ENCODE data around the gene PEMT. TPM values are rescaled to one million over a fixed set of nuclear protein-coding genes. Genes with fewer than 3 reads are reported as not detected.

PEMT gene
- total and polyA plus RNA-seq, 2 of the 8 experiments (the other 6 are each of a cell fraction or from before 2014, with no cell fraction given) = 42.0 to 118 TPM

DNA sequence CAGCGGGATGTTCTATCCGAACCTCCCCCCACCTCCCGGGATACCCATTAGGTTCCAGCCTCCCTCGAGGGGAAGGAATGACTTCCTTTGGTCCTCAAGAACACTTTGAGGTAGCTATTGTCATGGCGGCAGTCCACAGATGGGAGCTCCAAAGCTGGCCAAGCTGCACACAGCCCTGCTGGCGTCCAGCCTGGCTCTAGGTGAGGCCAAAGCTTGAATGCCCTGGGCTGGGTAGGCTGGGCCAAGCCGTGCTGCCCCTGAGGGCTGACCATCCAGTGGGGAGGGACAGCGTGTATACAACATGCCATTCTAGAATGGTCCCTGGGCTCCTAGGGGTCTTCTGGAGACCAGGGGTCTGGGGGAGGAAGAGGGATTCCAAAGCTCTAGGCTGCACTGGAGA lies 43.5 kb downstream of the PEMT start (continued):
- TF ChIP-seq, protein P1, sequence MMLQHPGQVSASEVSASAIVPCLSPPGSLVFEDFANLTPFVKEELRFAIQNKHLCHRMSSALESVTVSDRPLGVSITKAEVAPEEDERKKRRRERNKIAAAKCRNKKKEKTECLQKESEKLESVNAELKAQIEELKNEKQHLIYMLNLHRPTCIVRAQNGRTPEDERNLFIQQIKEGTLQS (IDR thresholded peaks at IDR 0.05; ENCODE audit: insufficient read depth, low read depth, low read length) = no peak
- TF ChIP-seq CEBPB (IDR thresholded peaks at IDR 0.05; ENCODE audit: low read depth, low read length) (no peak), RXRA (IDR thresholded peaks at IDR 0.05; ENCODE audit: insufficient read depth, low read depth, low read length) (no peak)
- TF ChIP-seq, protein P2, sequence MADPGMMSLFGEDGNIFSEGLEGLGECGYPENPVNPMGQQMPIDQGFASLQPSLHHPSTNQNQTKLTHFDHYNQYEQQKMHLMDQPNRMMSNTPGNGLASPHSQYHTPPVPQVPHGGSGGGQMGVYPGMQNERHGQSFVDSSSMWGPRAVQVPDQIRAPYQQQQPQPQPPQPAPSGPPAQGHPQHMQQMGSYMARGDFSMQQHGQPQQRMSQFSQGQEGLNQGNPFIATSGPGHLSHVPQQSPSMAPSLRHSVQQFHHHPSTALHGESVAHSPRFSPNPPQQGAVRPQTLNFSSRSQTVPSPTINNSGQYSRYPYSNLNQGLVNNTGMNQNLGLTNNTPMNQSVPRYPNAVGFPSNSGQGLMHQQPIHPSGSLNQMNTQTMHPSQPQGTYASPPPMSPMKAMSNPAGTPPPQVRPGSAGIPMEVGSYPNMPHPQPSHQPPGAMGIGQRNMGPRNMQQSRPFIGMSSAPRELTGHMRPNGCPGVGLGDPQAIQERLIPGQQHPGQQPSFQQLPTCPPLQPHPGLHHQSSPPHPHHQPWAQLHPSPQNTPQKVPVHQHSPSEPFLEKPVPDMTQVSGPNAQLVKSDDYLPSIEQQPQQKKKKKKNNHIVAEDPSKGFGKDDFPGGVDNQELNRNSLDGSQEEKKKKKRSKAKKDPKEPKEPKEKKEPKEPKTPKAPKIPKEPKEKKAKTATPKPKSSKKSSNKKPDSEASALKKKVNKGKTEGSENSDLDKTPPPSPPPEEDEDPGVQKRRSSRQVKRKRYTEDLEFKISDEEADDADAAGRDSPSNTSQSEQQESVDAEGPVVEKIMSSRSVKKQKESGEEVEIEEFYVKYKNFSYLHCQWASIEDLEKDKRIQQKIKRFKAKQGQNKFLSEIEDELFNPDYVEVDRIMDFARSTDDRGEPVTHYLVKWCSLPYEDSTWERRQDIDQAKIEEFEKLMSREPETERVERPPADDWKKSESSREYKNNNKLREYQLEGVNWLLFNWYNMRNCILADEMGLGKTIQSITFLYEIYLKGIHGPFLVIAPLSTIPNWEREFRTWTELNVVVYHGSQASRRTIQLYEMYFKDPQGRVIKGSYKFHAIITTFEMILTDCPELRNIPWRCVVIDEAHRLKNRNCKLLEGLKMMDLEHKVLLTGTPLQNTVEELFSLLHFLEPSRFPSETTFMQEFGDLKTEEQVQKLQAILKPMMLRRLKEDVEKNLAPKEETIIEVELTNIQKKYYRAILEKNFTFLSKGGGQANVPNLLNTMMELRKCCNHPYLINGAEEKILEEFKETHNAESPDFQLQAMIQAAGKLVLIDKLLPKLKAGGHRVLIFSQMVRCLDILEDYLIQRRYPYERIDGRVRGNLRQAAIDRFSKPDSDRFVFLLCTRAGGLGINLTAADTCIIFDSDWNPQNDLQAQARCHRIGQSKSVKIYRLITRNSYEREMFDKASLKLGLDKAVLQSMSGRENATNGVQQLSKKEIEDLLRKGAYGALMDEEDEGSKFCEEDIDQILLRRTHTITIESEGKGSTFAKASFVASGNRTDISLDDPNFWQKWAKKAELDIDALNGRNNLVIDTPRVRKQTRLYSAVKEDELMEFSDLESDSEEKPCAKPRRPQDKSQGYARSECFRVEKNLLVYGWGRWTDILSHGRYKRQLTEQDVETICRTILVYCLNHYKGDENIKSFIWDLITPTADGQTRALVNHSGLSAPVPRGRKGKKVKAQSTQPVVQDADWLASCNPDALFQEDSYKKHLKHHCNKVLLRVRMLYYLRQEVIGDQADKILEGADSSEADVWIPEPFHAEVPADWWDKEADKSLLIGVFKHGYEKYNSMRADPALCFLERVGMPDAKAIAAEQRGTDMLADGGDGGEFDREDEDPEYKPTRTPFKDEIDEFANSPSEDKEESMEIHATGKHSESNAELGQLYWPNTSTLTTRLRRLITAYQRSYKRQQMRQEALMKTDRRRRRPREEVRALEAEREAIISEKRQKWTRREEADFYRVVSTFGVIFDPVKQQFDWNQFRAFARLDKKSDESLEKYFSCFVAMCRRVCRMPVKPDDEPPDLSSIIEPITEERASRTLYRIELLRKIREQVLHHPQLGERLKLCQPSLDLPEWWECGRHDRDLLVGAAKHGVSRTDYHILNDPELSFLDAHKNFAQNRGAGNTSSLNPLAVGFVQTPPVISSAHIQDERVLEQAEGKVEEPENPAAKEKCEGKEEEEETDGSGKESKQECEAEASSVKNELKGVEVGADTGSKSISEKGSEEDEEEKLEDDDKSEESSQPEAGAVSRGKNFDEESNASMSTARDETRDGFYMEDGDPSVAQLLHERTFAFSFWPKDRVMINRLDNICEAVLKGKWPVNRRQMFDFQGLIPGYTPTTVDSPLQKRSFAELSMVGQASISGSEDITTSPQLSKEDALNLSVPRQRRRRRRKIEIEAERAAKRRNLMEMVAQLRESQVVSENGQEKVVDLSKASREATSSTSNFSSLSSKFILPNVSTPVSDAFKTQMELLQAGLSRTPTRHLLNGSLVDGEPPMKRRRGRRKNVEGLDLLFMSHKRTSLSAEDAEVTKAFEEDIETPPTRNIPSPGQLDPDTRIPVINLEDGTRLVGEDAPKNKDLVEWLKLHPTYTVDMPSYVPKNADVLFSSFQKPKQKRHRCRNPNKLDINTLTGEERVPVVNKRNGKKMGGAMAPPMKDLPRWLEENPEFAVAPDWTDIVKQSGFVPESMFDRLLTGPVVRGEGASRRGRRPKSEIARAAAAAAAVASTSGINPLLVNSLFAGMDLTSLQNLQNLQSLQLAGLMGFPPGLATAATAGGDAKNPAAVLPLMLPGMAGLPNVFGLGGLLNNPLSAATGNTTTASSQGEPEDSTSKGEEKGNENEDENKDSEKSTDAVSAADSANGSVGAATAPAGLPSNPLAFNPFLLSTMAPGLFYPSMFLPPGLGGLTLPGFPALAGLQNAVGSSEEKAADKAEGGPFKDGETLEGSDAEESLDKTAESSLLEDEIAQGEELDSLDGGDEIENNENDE (IDR thresholded peaks at IDR 0.05; ENCODE audit: insufficient replicate concordance, low read length) = no peak

All from H1 (cell line).